IMR-90 (cell line): ENCODE measurements around the gene EDIL3. TPM values are rescaled to one million over a fixed set of nuclear protein-coding genes. Genes with fewer than 3 reads are reported as not detected.

Experiments used
- ATAC-seq: fragments of 200-7000 bp; cut with Tn5 transposase; 2 replicates; pipeline ENCODE4 v1.9.1; 2020; ENCODE audit warnings: low read depth, mild to moderate bottlenecking, moderate library complexity
- BruUV-seq: library from RNA; stranded (reverse); fragments of 400-500 nt; replicated peaks from 2 replicates; lab custom pipeline; 2021; lab: Mats Ljungman, UMichigan
- CTCF ChIA-PET: fragments of 300-600 bp; formaldehyde crosslinking; extraction: SDS; loops from one replicate; lab custom pipeline; 2021; ENCODE audit warnings: antibody characterized with exemption; lab: Yijun Ruan, JAX
- POLR2A ChIA-PET: fragments of 300-600 bp; sonication (Branson Sonifier 250); formaldehyde crosslinking; loops from one replicate; lab custom pipeline; 2022; ENCODE audit warnings: antibody characterized with exemption; ENCODE audit not compliant: unreplicated experiment; lab: Charles Lee
- DNase-seq: peaks from one replicate; pipeline ENCODE4 v3.0.0; 2013
- H2AFZ ChIP-seq: replicated peaks from 2 replicates; pipeline ENCODE3; 2013; ENCODE audit warnings: low read length, mild to moderate bottlenecking; ENCODE audit not compliant: poor library complexity
- H2AK5ac ChIP-seq: 2 replicates; pipeline ENCODE4 v1.6.1; 2013; ENCODE audit warnings: low read depth, low read length, inconsistent platforms
- H2AK9ac ChIP-seq: replicated peaks from 2 replicates; pipeline ENCODE3; 2013; ENCODE audit warnings: mild to moderate bottlenecking, low read depth, low read length, moderate library complexity; ENCODE audit not compliant: poor library complexity
- H2BK120ac ChIP-seq: 2 replicates; pipeline ENCODE4 v1.6.1; 2013; ENCODE audit warnings: low read depth, low read length, inconsistent platforms
- H2BK15ac ChIP-seq: 3 replicates; pipeline ENCODE4 v1.6.1; 2013; ENCODE audit warnings: low read depth, low read length, inconsistent platforms
- H2BK20ac ChIP-seq: 2 replicates; pipeline ENCODE4 v1.6.1; 2013; ENCODE audit warnings: low read depth, mild to moderate bottlenecking, inconsistent platforms, low read length, moderate library complexity
- H2BK5ac ChIP-seq: 2 replicates; pipeline ENCODE4 v1.6.1; 2013; ENCODE audit warnings: mild to moderate bottlenecking, low read depth, low read length, inconsistent platforms; ENCODE audit not compliant: poor library complexity, severe bottlenecking
- H3K14ac ChIP-seq: replicated peaks from 2 replicates; pipeline ENCODE4 v1.6.1; 2013; ENCODE audit warnings: low read depth, low read length, inconsistent platforms
- H3K18ac ChIP-seq: 2 replicates; pipeline ENCODE4 v1.6.1; 2013; ENCODE audit warnings: low read depth, low read length, control low read depth
- H3K23ac ChIP-seq: 2 replicates; pipeline ENCODE4 v1.6.1; 2013; ENCODE audit warnings: low read depth, low read length, inconsistent platforms
- H3K27ac ChIP-seq: 2 replicates; pipeline ENCODE4 v1.5.1; 2013; ENCODE audit warnings: mild to moderate bottlenecking, control low read depth, low read length; ENCODE audit not compliant: insufficient read depth
- H3K27me3 ChIP-seq: 2 replicates; pipeline ENCODE4 v1.6.1; 2013; ENCODE audit warnings: low read length; ENCODE audit not compliant: control insufficient read depth, insufficient read depth
- H3K36me3 ChIP-seq: 2 replicates; pipeline ENCODE4 v1.6.1; 2013; ENCODE audit warnings: low read length, mixed read lengths; ENCODE audit not compliant: control insufficient read depth, insufficient read depth
- H3K4ac ChIP-seq: 2 replicates; pipeline ENCODE4 v1.6.1; 2013; ENCODE audit warnings: low read depth, low read length, inconsistent platforms
- H3K4me1 ChIP-seq: 2 replicates; pipeline ENCODE4 v1.6.1; 2013; ENCODE audit warnings: low read length, mixed read lengths; ENCODE audit not compliant: control insufficient read depth, insufficient read depth
- H3K4me2 ChIP-seq: 2 replicates; pipeline ENCODE4 v1.6.1; 2013; ENCODE audit warnings: low read depth, mild to moderate bottlenecking, control low read depth, low read length, moderate library complexity
- H3K4me3 ChIP-seq: 2 replicates; pipeline ENCODE4 v1.5.1; 2013; ENCODE audit warnings: low read depth, mild to moderate bottlenecking, control low read depth, low read length, moderate library complexity; ENCODE audit not compliant: insufficient read depth
- H3K56ac ChIP-seq: 2 replicates; pipeline ENCODE4 v1.6.1; 2013; ENCODE audit warnings: low read length, inconsistent platforms; ENCODE audit not compliant: insufficient read depth; ENCODE audit errors: extremely low read depth
- H3K79me1 ChIP-seq, 2 experiments: 2 replicates each; pipeline ENCODE4 v1.6.1; 2013; ENCODE audit warnings: low read length in 2 of 2, inconsistent platforms in 1 of 2, low read depth in 1 of 2
- H3K9ac ChIP-seq: 2 replicates; pipeline ENCODE4 v1.6.1; 2013; ENCODE audit warnings: low read depth, low read length, control low read depth
- H3K9me1 ChIP-seq: 2 replicates; pipeline ENCODE4 v1.6.1; 2013; ENCODE audit warnings: low read length, inconsistent platforms; ENCODE audit not compliant: insufficient read depth
- H3K9me3 ChIP-seq: 2 replicates; pipeline ENCODE4 v1.6.1; 2013; ENCODE audit warnings: low read length; ENCODE audit not compliant: control insufficient read depth, insufficient read depth
- H4K20me1 ChIP-seq: 2 replicates; pipeline ENCODE4 v1.6.1; 2013; ENCODE audit warnings: low read length, inconsistent platforms; ENCODE audit not compliant: insufficient read depth
- H4K5ac ChIP-seq: 2 replicates; pipeline ENCODE4 v1.6.1; 2013; ENCODE audit warnings: mild to moderate bottlenecking, low read depth, low read length, control low read depth
- H4K8ac ChIP-seq, 2 experiments: 2 replicates each; pipeline ENCODE4 v1.6.1; 2013; ENCODE audit warnings: low read depth in 2 of 2, low read length in 2 of 2, control low read depth in 1 of 2, inconsistent platforms in 1 of 2
- H4K91ac ChIP-seq: 2 replicates; pipeline ENCODE4 v1.6.1; 2013; ENCODE audit warnings: low read depth, low read length, inconsistent platforms; ENCODE audit not compliant: insufficient read depth
- BHLHE40 ChIP-seq: fragments of 150-350 bp; IDR thresholded peaks from 2 replicates; pipeline ENCODE4 v1.6.1; 2016; ENCODE audit warnings: mild to moderate bottlenecking, low read depth, low read length
- CEBPB ChIP-seq: IDR thresholded peaks from 2 replicates; pipeline ENCODE4 v1.6.1; 2012; ENCODE audit warnings: low read depth, low read length, improper control_type of control experiment
- CHD1 ChIP-seq: IDR thresholded peaks from 2 replicates; pipeline ENCODE4 v1.6.1; 2012; ENCODE audit warnings: low read depth, low read length, improper control_type of control experiment
- CTCF ChIP-seq: conservative IDR thresholded peaks from 2 replicates; pipeline ENCODE4 v1.5.1; 2012; ENCODE audit warnings: mild to moderate bottlenecking, low read depth, low read length, improper control_type of control experiment
- FOS ChIP-seq: fragments of 150-350 bp; IDR thresholded peaks from 2 replicates; pipeline ENCODE4 v1.6.1; 2016; ENCODE audit warnings: low read depth, low read length
- MAFK ChIP-seq: IDR thresholded peaks from 2 replicates; pipeline ENCODE4 v1.6.1; 2012; ENCODE audit warnings: low read depth, low read length, improper control_type of control experiment
- MAZ ChIP-seq: IDR thresholded peaks from 2 replicates; pipeline ENCODE4 v1.6.1; 2012; ENCODE audit warnings: low read depth, mild to moderate bottlenecking, low read length, improper control_type of control experiment, moderate library complexity, borderline replicate concordance
- MXI1 ChIP-seq: IDR thresholded peaks from 2 replicates; pipeline ENCODE4 v1.6.1; 2012; ENCODE audit warnings: low read depth, mild to moderate bottlenecking, low read length, moderate library complexity, borderline replicate concordance
- NFE2L2 ChIP-seq: fragments of 150-350 bp; IDR thresholded peaks from 2 replicates; pipeline ENCODE4 v1.6.1; 2016; ENCODE audit warnings: low read depth, mild to moderate bottlenecking, low read length
- POLR2A ChIP-seq: IDR thresholded peaks from 2 replicates; pipeline ENCODE4 v1.6.1; 2012; ENCODE audit warnings: mild to moderate bottlenecking, low read depth, low read length
- RAD21 ChIP-seq: IDR thresholded peaks from 2 replicates; pipeline ENCODE4 v1.6.1; 2012; ENCODE audit warnings: low read length, improper control_type of control experiment
- RCOR1 ChIP-seq: IDR thresholded peaks from 2 replicates; pipeline ENCODE4 v1.6.1; 2012; ENCODE audit warnings: mild to moderate bottlenecking, low read length, improper control_type of control experiment; ENCODE audit not compliant: insufficient replicate concordance
- RFX5 ChIP-seq: IDR thresholded peaks from 2 replicates; pipeline ENCODE4 v1.8.0; 2012; ENCODE audit warnings: low read depth, mild to moderate bottlenecking, low read length, moderate library complexity
- SMC3 ChIP-seq: fragments of 150-350 bp; IDR thresholded peaks from 2 replicates; pipeline ENCODE4 v1.6.1; 2016; ENCODE audit warnings: low read depth, mild to moderate bottlenecking, antibody characterized with exemption, low read length, moderate library complexity
- USF2 ChIP-seq: fragments of 150-350 bp; IDR thresholded peaks from 2 replicates; pipeline ENCODE4 v1.6.1; 2017; ENCODE audit warnings: mild to moderate bottlenecking, antibody characterized with exemption, low read length, low read depth
- WGBS, 2 experiments: methylation state at CpG; one replicate each; pipeline versions ENCODE4 v1.1.5 to v1.1.7; 2013; ENCODE audit warnings: missing lambda C conversion rate in 2 of 2; ENCODE audit not compliant: insufficient read length in 1 of 2; ENCODE audit errors: extremely low coverage in 2 of 2; 5-methylcytosine and 5-hydroxymethylcytosine counted together
- dilution Hi-C: fragments of 300-500 bp; cut with HindIII; formaldehyde crosslinking; loops from one replicate; pipeline ENCODE4 v1.14.3; 2018; ENCODE audit warnings: low sequenced_read_pairs; ENCODE audit not compliant: unreplicated experiment
- in situ Hi-C: fragments of 300-500 bp; cut with MboI; formaldehyde crosslinking; loops from 3 replicates; pipeline ENCODE4 v1.14.3; 2019; ENCODE audit warnings: low sequenced_read_pairs, inconsistent platforms, mixed read lengths
- intact Hi-C: fragments of 100-400 bp; cut with micrococcal nuclease; formaldehyde crosslinking; loops from 2 replicates; pipeline ENCODE4 v1.10.0; 2022
- polyA plus RNA-seq, 3 experiments: library from polyadenylated mRNA; depleted of rRNA; stranded (reverse); fragments of >200 nt; gene quantifications; 2 replicates each; pipeline ENCODE4 v1.2.3, GENCODE V29; 2012; ENCODE audit warnings: low replicate concordance in 1 of 3
- total RNA-seq: library from RNA; depleted of rRNA; stranded (reverse); fragments of >200 nt; gene quantifications from 2 replicates; pipeline ENCODE4 v1.2.3, GENCODE V29; 2012
- TF ChIP-seq, protein P1 (sequence below): fragments of 150-350 bp; IDR thresholded peaks from 2 replicates; pipeline ENCODE4 v1.6.1; 2016; ENCODE audit warnings: low read depth, mild to moderate bottlenecking, low read length, moderate library complexity, borderline replicate concordance

The EDIL3 gene
- total and polyA plus RNA-seq, 2 of the 4 experiments (the other 2 are of a cell fraction): 55.5 to 82.8 TPM

DNA sequence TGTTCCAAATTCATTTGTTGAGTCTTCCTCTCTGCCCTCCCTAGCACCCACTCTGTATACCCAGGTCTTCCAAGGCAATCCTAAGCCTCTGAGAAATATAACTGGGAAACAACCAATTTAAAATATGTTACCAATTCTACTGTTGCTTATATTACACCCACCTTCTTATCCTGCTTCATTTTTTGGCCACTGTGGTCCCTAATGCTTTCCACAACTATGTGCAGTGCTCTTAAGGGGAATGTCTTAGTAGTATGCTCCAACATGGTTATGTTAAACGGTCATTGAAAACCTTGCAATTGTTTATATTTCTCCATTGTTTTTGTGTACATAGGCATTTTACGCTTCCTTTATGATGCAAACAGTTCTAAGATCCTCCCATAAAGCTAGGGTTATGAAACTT is 390.9 kb downstream of the EDIL3 start:
- H3K56ac ChIP-seq: no peak overlapping the region
- POLR2A ChIA-PET: no interaction called here
- no peak for TF ChIP-seq MAFK
- no peak for TF ChIP-seq CHD1
- TF ChIP-seq CTCF: no peak
- TF ChIP-seq RFX5: no peak
- TF ChIP-seq BHLHE40: no peak
- TF ChIP-seq FOS: no peak
- TF ChIP-seq MXI1: no peak
- TF ChIP-seq RAD21: no peak
- no peak for TF ChIP-seq MAZ
- no peak for TF ChIP-seq RCOR1
- no peak for TF ChIP-seq CEBPB
- TF ChIP-seq, protein P1, sequence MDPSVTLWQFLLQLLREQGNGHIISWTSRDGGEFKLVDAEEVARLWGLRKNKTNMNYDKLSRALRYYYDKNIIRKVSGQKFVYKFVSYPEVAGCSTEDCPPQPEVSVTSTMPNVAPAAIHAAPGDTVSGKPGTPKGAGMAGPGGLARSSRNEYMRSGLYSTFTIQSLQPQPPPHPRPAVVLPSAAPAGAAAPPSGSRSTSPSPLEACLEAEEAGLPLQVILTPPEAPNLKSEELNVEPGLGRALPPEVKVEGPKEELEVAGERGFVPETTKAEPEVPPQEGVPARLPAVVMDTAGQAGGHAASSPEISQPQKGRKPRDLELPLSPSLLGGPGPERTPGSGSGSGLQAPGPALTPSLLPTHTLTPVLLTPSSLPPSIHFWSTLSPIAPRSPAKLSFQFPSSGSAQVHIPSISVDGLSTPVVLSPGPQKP: no peak
- TF ChIP-seq USF2: no peak
- TF ChIP-seq SMC3: no peak
- TF ChIP-seq POLR2A: no peak
- TF ChIP-seq NFE2L2: no peak

More for the DNA sequence above, 390.9 kb downstream of the EDIL3 start:
- WGBS, 2 experiments: no CpG with 5 or more reads among the region's 2 CpGs
- H3K23ac ChIP-seq: no peak overlapping the region
- dilution Hi-C loops: no loop called here
- no peak overlapping the region for H2AK9ac ChIP-seq
- H3K18ac ChIP-seq: no peak overlapping the region
- peaks cover 2% of the 10 kb centered on the region; the same call in 1 of the 2 replicates for H3K4me1 ChIP-seq
- H3K4me3 ChIP-seq: no peak overlapping the region
- no peak overlapping the region for H2BK5ac ChIP-seq
- peak; percentile 67 for ATAC-seq
- H3K9ac ChIP-seq: no peak overlapping the region
- no peak overlapping the region for H2AK5ac ChIP-seq
- H4K91ac ChIP-seq: no peak overlapping the region
- CTCF ChIA-PET: interaction anchor here (0.7 kb wide), 1 partner anchor 758 kb away, joined by 3 read pairs; no protein-coding TSS in a partner anchor
- no peak overlapping the region for H4K5ac ChIP-seq
- H3K14ac ChIP-seq: 0 out of 2 replicates have a peak overlapping the region, but pooled peaks have one; percentile 8
- no peak overlapping the region for H2BK20ac ChIP-seq
- H3K79me1 ChIP-seq: peaks cover 5 to 8% of the 10 kb centered on the region in 2 experiments; a peak in 2 of 4 replicates
- in situ Hi-C loops: no loop called here
- H3K36me3 ChIP-seq: no peaks in the 10 kb centered on the region
- no peaks in the 10 kb centered on the region; the same call in 1 of the 2 replicates for H3K9me1 ChIP-seq
- H4K20me1 ChIP-seq: no peaks in the 10 kb centered on the region; the same call in 1 of the 2 replicates
- no TSS peak for BruUV-seq
- H2AFZ ChIP-seq: no peak overlapping the region
- H2BK120ac ChIP-seq: no peak overlapping the region
- H3K27ac ChIP-seq: no peak overlapping the region
- no peak overlapping the region for H4K8ac ChIP-seq
- H2BK15ac ChIP-seq: no peak overlapping the region
- H3K4me2 ChIP-seq: no peak overlapping the region
- H3K4ac ChIP-seq: no peak overlapping the region; the same call in 1 of the 2 replicates
- H3K27me3 ChIP-seq: no peaks in the 10 kb centered on the region
- intact Hi-C loops: no loop called here
- H3K9me3 ChIP-seq: no peaks in the 10 kb centered on the region
- peak; percentile 16 for DNase-seq
